ENCODE measurements around the gene AOX1. TPM values are rescaled to one million over a fixed set of nuclear protein-coding genes. Genes with fewer than 3 reads are reported as not detected.

AOX1 gene
- total RNA-seq, 2 experiments from 2014 or later = 0.45 to 0.79 TPM

GRCh38 chr2:200659410-200659809 lies 73.6 kb downstream of the AOX1 start:
- intact Hi-C loops (cut with micrococcal nuclease) = no loop called here
- CTCF ChIA-PET = no interaction called here
- Mint-ChIP-seq H3K4me1 (ENCODE audit: low read depth) (no peaks in the 10 kb centered on the region), H3K36me3 (ENCODE audit: low read depth) (no peaks in the 10 kb centered on the region), H3K27me3 (ENCODE audit: low read depth) (peaks cover 19% of the 10 kb centered on the region), H3K4me3 (no peak overlapping the region), H3K9me3 (no peaks in the 10 kb centered on the region), H3K27ac (no peak overlapping the region)
- DNase-seq = no peak

- CTCF ChIA-PET = no interaction called here
- intact Hi-C loops (cut with micrococcal nuclease) = no loop called here
- H3K36me3 Mint-ChIP-seq (ENCODE audit: low read depth) = no peaks in the 10 kb centered on the region
- H3K4me3 Mint-ChIP-seq = no peak overlapping the region
- H3K9me3 Mint-ChIP-seq = no peaks in the 10 kb centered on the region
- no peak overlapping the region for H3K27ac Mint-ChIP-seq
- peaks cover 19% of the 10 kb centered on the region for H3K27me3 Mint-ChIP-seq (ENCODE audit: low read depth)
- H3K4me1 Mint-ChIP-seq (ENCODE audit: low read depth) = no peaks in the 10 kb centered on the region
- no peak for DNase-seq
Measured at GRCh38 chr2:200661477-200661876, 75.7 kb downstream of the AOX1 start.

DNA sequence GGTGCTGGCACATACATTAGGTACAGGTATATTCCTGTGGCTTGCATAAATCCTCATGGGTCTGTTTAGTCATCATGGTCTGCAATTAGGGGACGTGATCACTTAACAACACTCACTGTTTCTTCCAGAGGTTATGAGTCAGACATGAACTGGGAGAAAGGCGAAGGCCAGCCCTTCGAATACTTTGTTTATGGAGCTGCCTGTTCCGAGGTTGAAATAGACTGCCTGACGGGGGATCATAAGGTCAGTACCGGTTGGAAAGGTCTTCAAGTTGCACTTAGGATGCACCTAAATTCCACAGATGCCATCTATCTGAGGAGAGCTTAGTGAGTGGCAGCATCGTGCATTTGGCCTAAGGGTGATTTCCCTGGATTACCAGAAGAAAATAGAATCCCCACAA lies 76.9 kb downstream of the AOX1 start:
- intact Hi-C loops (cut with micrococcal nuclease) = no loop called here
- no peak overlapping the region for H3K27ac Mint-ChIP-seq
- no peaks in the 10 kb centered on the region for H3K9me3 Mint-ChIP-seq
- H3K4me1 Mint-ChIP-seq (ENCODE audit: low read depth) = peaks cover 2% of the 10 kb centered on the region
- CTCF ChIA-PET = no interaction called here
- H3K4me3 Mint-ChIP-seq = no peak overlapping the region
- DNase-seq = no peak
- peaks cover 16% of the 10 kb centered on the region for H3K27me3 Mint-ChIP-seq (ENCODE audit: low read depth)
- H3K36me3 Mint-ChIP-seq (ENCODE audit: low read depth) = no peaks in the 10 kb centered on the region

DNA sequence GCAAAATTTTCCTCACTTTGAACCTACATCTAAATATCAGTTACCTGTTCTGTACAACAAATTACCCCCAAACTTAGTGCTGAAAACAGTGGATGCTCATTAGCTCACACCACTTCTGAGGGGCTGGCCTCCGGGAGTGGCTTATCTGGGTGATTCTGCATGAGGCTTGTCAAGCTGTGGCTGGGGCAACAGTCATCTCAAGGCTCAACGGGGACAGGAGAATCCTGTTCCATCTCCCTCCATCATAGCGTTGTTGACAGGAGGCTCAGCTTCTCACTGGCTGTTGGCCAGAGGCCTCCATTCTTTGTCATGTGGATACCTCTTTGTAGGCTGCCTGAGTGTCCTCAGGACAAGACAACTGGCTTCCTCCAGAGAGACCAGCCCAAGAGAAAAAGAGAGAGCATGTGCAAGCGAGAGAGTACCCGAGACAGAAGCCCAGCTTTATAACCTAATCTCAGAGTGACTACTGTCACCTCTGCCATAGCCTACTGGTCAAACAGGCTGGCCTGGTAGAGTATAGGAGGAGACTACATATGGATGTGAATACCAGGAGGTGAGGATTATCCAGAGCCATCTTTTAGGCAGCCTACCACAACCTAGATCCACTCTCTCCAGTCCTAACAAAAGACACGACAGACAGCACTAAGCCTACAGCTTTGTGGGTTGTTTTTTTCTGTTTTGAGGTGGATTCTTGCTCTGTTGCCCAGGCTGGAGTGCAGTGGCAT lies 79.1 kb downstream of the AOX1 start:
- Mint-ChIP-seq H3K27me3 (ENCODE audit: low read depth) (peaks cover 4% of the 10 kb centered on the region), H3K4me3 (no peak overlapping the region), H3K4me1 (ENCODE audit: low read depth) (peaks cover 2% of the 10 kb centered on the region), H3K9me3 (no peaks in the 10 kb centered on the region), H3K36me3 (ENCODE audit: low read depth) (no peaks in the 10 kb centered on the region), H3K27ac (no peak overlapping the region)
- no peak for DNase-seq
- CTCF ChIA-PET = interaction anchor here (1.0 kb wide), 1 partner anchor 86 kb away, joined by 3 read pairs; no protein-coding TSS in a partner anchor
- intact Hi-C loops (cut with micrococcal nuclease) = no loop called here

DNA sequence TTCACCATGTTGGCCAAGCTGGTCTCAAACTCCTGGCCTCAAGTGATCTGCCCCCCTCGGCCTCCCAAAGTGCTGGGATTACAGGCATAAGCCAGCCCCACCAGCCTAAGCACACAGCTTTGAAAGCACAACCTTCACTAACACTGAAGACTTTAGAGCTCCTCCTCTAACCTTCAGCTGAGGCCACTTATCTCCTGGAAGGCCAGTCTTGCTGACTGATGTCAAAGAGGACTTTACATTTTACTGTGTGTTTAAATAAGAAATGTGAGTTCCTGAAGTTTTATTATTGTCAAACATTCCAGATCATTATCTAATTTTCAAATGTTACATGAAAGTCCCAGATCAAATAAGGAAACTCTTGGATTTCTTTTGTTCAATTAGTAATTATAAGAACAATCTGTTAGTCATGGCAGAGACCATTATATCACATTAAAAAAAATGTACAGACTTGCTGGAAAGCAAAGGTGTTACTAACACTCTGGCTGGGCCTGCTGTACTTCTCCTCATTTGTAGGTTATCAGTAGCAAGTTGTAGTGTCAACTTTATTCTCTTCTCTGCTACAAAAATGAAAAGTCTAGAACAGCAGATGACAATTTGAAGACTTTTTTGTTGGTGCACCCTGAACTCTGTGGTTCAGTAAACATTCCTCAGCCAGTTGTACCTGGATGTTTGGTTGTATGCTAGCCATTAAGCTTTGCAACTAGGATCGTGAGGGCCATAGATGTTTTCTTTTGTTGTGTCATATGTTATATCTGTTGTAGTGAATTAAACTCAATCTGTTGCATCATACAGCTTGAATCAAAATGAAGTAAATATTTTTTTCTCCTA lies 80.0 kb downstream of the AOX1 start:
- Mint-ChIP-seq H3K27me3 (ENCODE audit: low read depth) (peaks cover 2% of the 10 kb centered on the region), H3K27ac (no peak overlapping the region), H3K9me3 (no peaks in the 10 kb centered on the region), H3K36me3 (ENCODE audit: low read depth) (no peaks in the 10 kb centered on the region), H3K4me1 (ENCODE audit: low read depth) (peaks cover 2% of the 10 kb centered on the region), H3K4me3 (no peak overlapping the region)
- CTCF ChIA-PET = no interaction called here
- no peak for DNase-seq
- intact Hi-C loops (cut with micrococcal nuclease) = no loop called here

- intact Hi-C loops (cut with micrococcal nuclease) = no loop called here
- H3K27me3 Mint-ChIP-seq (ENCODE audit: low read depth) = no peaks in the 10 kb centered on the region
- no peaks in the 10 kb centered on the region for H3K36me3 Mint-ChIP-seq (ENCODE audit: low read depth)
- no peaks in the 10 kb centered on the region for H3K9me3 Mint-ChIP-seq
- CTCF ChIA-PET = interaction anchor here (0.6 kb wide), 2 partner anchors 37 to 1460 kb away, joined by 4 to 5 read pairs; no protein-coding TSS in a partner anchor
- DNase-seq = no peak
- H3K4me1 Mint-ChIP-seq (ENCODE audit: low read depth) = peaks cover 2% of the 10 kb centered on the region
- no peak overlapping the region for H3K4me3 Mint-ChIP-seq
- H3K27ac Mint-ChIP-seq = no peak overlapping the region
Measured at GRCh38 chr2:200667413-200667812, 81.6 kb downstream of the AOX1 start.

DNA sequence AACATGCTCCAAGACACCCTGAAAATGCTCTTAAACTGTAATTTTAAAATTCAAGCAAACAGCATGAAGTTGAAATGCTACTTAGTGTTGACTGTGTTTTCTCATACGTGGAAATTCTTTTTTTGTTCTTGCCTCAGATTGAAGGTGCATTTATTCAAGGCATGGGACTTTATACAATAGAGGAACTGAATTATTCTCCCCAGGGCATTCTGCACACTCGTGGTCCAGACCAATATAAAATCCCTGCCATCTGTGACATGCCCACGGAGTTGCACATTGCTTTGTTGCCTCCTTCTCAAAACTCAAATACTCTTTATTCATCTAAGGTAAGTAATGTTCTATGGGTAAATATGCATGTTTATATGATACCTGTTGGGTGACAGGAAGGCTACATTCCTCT lies 82.7 kb downstream of the AOX1 start:
- CTCF ChIA-PET = no interaction called here
- intact Hi-C loops (cut with micrococcal nuclease) = no loop called here
- H3K4me3 Mint-ChIP-seq = no peak overlapping the region
- no peaks in the 10 kb centered on the region for H3K9me3 Mint-ChIP-seq
- H3K36me3 Mint-ChIP-seq (ENCODE audit: low read depth) = no peaks in the 10 kb centered on the region
- no peak for DNase-seq
- no peaks in the 10 kb centered on the region for H3K27me3 Mint-ChIP-seq (ENCODE audit: low read depth)
- H3K4me1 Mint-ChIP-seq (ENCODE audit: low read depth) = peaks cover 8% of the 10 kb centered on the region
- no peak overlapping the region for H3K27ac Mint-ChIP-seq

- H3K27ac Mint-ChIP-seq = no peak overlapping the region
- no peak for DNase-seq
- intact Hi-C loops (cut with micrococcal nuclease) = no loop called here
- H3K9me3 Mint-ChIP-seq = no peaks in the 10 kb centered on the region
- H3K36me3 Mint-ChIP-seq (ENCODE audit: low read depth) = no peaks in the 10 kb centered on the region
- H3K27me3 Mint-ChIP-seq (ENCODE audit: low read depth) = no peaks in the 10 kb centered on the region
- no peak overlapping the region for H3K4me3 Mint-ChIP-seq
- CTCF ChIA-PET = no interaction called here
- peaks cover 11% of the 10 kb centered on the region for H3K4me1 Mint-ChIP-seq (ENCODE audit: low read depth)
Measured at GRCh38 chr2:200669308-200669707, 83.5 kb downstream of the AOX1 start.

DNA sequence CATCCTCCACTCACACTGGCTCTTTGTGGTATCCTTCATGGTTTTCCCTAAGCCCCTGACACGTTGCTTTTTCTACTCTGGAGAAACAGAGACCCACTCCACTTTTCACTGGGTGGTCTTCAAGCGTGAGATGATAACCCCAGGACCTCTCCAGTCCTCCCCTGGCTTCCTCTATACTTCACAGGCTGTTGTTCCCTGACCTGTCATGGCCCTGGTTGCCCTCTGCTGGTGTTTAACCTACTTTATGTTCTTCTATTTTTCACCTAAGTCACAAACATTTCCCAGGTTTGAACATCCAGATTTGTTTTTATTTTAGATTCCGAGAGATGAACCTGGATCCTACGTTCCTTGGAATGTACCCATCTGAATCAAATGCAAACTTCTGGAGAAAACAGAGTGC lies 84.5 kb downstream of the AOX1 start:
- no peaks in the 10 kb centered on the region for H3K9me3 Mint-ChIP-seq
- H3K4me1 Mint-ChIP-seq (ENCODE audit: low read depth) = peaks cover 11% of the 10 kb centered on the region
- intact Hi-C loops (cut with micrococcal nuclease) = no loop called here
- no peaks in the 10 kb centered on the region for H3K36me3 Mint-ChIP-seq (ENCODE audit: low read depth)
- no peak overlapping the region for H3K4me3 Mint-ChIP-seq
- CTCF ChIA-PET = interaction anchor here (0.6 kb wide), 1 partner anchor 9 kb away, joined by 3 read pairs; no protein-coding TSS in a partner anchor
- H3K27me3 Mint-ChIP-seq (ENCODE audit: low read depth) = no peaks in the 10 kb centered on the region
- no peak overlapping the region for H3K27ac Mint-ChIP-seq
- DNase-seq = no peak

DNA sequence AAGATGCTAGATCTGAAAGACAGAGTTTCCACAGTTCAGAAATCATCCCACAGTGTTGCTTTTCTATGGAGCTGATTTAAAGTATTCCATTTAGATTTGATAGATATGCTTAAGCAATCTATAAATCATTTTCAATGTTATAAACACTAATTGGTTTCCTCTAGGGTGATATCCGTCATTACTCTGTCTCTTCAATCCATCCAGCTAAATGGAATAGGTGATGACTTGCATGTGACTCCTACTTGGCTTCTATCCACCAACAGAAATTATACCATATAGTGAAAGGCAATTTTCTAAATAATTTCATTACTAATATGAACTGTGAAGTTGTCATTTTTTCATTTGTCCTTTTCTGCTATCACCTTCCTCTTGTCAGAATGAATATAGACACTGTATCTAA lies 84.9 kb downstream of the AOX1 start:
- H3K9me3 Mint-ChIP-seq = no peaks in the 10 kb centered on the region
- CTCF ChIA-PET = interaction anchor here (0.6 to 0.9 kb wide), 2 partner anchors 9 to 69 kb away, joined by 3 read pairs; no protein-coding TSS in a partner anchor
- no peaks in the 10 kb centered on the region for H3K27me3 Mint-ChIP-seq (ENCODE audit: low read depth)
- peaks cover 11% of the 10 kb centered on the region for H3K4me1 Mint-ChIP-seq (ENCODE audit: low read depth)
- no peak overlapping the region for H3K27ac Mint-ChIP-seq
- H3K36me3 Mint-ChIP-seq (ENCODE audit: low read depth) = no peaks in the 10 kb centered on the region
- DNase-seq = no peak
- H3K4me3 Mint-ChIP-seq = no peak overlapping the region
- intact Hi-C loops (cut with micrococcal nuclease) = no loop called here

- intact Hi-C loops (cut with micrococcal nuclease) = no loop called here
- H3K4me3 Mint-ChIP-seq = no peak overlapping the region
- H3K27ac Mint-ChIP-seq = no peak overlapping the region
- H3K9me3 Mint-ChIP-seq = no peaks in the 10 kb centered on the region
- CTCF ChIA-PET = no interaction called here
- peak; percentile 7 for DNase-seq
- peaks cover 10% of the 10 kb centered on the region for H3K4me1 Mint-ChIP-seq (ENCODE audit: low read depth)
- no peaks in the 10 kb centered on the region for H3K36me3 Mint-ChIP-seq (ENCODE audit: low read depth)
- peaks cover 2% of the 10 kb centered on the region for H3K27me3 Mint-ChIP-seq (ENCODE audit: low read depth)
Measured at GRCh38 chr2:200673191-200673590, 87.4 kb downstream of the AOX1 start.

DNA sequence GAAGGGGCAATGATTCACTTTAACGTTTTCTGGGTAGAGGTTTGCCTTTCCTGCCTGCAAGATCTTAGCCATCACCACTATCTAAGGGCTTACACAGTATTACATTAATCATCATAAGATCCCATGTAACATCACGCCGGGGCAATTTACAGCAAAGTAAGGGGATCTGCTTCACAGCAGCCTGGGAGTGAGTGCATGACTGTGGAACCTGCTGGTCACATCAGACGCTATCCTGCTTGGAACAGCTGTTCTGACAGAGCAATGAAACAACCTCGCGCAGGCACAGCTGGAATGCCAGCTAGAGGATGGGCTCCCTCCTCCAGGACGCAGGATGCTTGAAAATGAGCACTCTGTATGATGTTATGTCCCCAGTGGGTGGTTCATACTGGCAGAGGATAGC lies 89.0 kb downstream of the AOX1 start:
- H3K36me3 Mint-ChIP-seq (ENCODE audit: low read depth) = no peaks in the 10 kb centered on the region
- CTCF ChIA-PET = no interaction called here
- DNase-seq = no peak
- no peaks in the 10 kb centered on the region for H3K9me3 Mint-ChIP-seq
- intact Hi-C loops (cut with micrococcal nuclease) = no loop called here
- H3K4me3 Mint-ChIP-seq = no peak overlapping the region
- peaks cover 10% of the 10 kb centered on the region for H3K4me1 Mint-ChIP-seq (ENCODE audit: low read depth)
- peaks cover 2% of the 10 kb centered on the region for H3K27me3 Mint-ChIP-seq (ENCODE audit: low read depth)
- no peak overlapping the region for H3K27ac Mint-ChIP-seq

DNA sequence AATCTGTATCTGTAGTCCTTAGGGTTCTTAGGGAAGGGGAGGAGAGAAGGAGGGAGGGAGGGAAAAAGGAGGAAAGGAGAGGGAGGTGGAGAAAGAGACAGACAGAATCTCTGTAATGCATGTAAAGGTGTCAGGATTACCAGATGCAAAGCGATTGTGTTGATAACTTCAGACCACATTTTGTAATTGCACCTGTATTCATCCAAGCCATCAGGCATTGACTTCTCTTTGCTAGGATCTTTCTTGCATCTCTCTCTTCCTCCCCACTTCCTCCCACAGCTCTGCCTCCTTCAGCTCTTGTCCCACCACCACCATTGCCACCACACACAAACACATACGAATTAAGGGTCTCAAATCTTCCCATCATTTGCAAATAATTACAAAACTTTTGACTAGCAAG lies 91.4 kb downstream of the AOX1 start:
- no peak overlapping the region for H3K27ac Mint-ChIP-seq
- H3K4me3 Mint-ChIP-seq = no peak overlapping the region
- peaks cover 4% of the 10 kb centered on the region for H3K27me3 Mint-ChIP-seq (ENCODE audit: low read depth)
- DNase-seq = no peak
- H3K36me3 Mint-ChIP-seq (ENCODE audit: low read depth) = no peaks in the 10 kb centered on the region
- CTCF ChIA-PET = no interaction called here
- H3K4me1 Mint-ChIP-seq (ENCODE audit: low read depth) = peaks cover 10% of the 10 kb centered on the region
- no peaks in the 10 kb centered on the region for H3K9me3 Mint-ChIP-seq
- intact Hi-C loops (cut with micrococcal nuclease) = no loop called here
